GM10847 (cell line): ENCODE measurements around the gene TMTC3.

ENCODE experiments used
- POLR2A ChIP-seq: IDR thresholded peaks from 2 replicates; pipeline ENCODE4 v1.6.1; 2011; ENCODE audit not compliant: insufficient read length; ENCODE audit errors: extremely low read depth

TMTC3 gene

DNA sequence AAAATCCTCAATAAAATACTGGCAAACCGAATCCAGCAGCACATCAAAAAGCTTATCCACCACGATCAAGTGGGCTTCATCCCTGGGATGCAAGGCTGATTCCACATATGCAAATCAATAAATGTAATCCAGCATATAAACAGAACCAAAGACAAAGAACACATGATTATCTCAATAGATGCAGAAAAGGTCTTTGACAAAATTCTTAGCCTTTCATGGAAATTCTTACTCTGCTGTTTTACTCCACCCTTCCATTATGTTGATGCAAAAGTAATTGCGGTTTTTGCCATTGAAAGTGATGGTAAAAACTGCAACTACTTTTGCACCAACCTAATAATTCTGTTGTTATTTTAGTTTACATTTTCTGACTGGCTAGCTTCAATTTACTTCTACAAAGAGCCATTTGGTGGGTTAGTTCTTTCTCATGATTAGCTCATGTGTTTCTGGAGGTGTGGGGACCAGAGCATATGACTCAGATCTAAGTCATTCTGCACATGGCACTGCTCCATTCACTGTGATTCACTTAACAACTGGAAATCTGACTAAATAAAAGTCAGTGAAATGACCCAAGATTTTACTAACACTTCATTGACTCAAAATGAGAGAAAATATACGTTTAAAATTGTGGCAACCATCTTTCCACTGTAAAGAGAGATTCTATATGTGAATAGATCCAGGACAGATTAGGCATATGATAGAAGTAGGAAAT is 99.9 kb downstream of the TMTC3 start:
- TF ChIP-seq POLR2A = no peak

DNA sequence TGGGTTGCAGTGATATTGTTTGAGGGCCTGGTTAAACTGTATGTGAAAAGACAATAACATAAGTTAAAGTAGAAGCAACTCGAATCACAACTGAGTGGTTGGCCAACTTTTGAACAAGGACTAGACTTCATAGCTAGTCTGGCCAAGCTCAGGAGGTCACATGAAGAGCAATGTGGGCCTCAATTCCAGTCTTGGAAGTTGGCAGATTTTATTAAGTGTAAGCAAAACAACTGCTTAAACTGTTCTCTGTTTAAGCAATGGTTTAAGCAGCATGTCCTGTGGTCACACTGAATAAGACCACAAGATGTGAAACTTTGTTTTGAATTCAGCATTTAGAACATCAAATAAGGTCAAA is 100.4 kb downstream of the TMTC3 start:
- no peak for TF ChIP-seq POLR2A

DNA sequence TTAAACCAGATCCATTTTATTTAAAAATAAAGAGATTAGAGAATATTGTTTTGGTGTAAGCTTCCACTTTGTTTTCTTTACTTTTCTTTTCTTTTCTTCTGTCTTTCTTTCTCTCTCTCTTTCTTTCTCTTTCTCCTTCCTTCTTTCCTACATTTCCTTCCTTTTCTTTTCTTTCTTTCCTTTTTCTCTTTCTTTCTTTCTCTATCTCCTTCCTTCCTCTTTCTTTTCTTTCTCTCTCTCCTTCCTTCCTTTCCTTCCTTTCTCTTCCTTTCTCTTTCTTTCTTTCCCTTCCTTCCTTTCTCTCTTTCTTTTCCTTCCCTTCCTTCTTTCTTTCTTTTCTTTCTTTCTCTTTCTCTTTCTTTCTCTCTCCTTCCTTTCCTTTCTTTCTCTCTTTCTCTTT is 100.8 kb downstream of the TMTC3 start:
- TF ChIP-seq POLR2A = no peak

DNA sequence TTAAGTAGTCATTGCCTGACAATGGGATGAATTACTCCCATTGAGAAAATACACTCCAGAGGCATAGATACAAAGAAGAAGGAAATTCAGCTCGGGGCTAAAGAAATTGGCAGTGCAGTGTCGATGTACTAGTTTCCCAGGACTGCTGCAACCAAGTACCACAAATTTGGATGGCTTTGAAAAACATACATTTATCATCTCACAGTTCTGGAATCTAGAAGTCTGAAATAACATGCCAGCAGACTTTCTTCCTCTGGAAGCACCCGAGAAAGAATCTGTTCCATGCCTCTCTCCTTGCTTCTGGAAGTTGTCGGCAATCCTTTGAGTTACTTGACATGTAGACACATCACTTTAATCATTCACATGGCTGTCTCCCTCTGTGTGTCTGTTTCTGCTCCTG is 101.9 kb downstream of the TMTC3 start:
- no peak for TF ChIP-seq POLR2A

DNA sequence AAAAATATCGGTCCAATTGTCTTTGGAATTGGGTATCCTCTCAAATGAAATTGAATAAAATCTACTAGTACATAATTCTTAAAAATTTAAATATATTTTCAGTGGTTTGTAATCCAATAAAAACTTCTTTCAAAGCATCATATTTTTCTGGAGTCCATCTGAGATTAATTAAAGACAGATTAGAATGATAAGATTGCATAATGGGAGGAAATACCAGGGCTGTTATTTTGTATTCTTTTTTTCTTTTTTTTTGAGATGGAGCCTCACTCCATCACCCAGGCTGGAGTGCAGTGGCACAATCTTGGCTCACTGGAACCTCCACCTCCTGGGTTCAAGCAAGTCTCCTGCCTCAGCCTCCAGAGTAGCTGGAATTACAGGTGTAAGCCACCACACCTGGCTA is 103.8 kb downstream of the TMTC3 start:
- no peak for TF ChIP-seq POLR2A

DNA sequence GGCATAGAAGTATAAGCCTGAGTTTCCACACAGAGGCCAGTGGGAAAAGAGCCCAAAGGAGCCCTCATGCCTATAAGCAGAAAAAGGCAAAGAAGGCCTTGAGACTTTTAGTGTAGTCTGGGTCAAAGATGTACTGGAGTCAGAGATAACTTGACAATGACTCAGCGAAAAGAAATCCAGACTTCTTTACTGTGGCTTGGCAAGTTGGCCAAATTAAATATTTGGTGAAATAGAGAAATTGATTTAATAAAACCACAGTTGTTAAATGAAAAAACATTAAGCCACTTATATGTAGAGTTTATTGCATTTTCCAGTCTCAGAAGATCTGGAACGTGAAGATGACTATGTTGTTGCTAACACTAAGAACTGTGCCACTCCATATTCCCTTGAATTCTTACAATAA is 105.1 kb downstream of the TMTC3 start:
- no peak for TF ChIP-seq POLR2A

DNA sequence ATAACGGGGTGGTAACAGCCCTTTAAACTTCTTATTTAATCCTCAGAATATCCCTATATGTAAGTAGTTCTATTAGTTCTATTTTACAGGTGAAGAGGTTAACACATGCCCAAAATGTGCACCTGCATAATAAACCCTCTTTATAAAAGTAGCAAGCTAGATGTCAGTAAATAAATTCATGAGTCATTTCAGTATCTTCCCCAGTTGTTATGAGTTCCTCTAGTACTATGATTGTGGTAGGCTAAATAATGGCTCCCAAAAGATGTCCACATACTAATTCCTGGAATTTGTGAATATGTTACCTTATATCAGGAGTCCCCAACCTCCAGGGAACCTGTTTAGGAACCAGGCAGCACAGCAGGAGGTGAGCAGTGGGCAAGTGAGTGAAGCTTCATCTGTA is 106.5 kb downstream of the TMTC3 start:
- TF ChIP-seq POLR2A = no peak
